Cerebellar cortex (tissue), 1 donor: ENCODE measurements around the gene PSORS1C1.
"Not testable (repeated sequence)": the region's sequence is repeated elsewhere in the genome, so short reads cannot be mapped to it uniquely, and the experiment has no call there.

Experiments
- DNase-seq: peaks from one replicate; pipeline ENCODE4 v3.0.0-alpha.2; 2015; ENCODE audit warnings: low spot score

The PSORS1C1 gene, protein sequence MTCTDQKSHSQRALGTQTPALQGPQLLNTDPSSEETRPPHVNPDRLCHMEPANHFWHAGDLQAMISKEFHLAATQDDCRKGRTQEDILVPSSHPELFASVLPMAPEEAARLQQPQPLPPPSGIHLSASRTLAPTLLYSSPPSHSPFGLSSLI

DNA sequence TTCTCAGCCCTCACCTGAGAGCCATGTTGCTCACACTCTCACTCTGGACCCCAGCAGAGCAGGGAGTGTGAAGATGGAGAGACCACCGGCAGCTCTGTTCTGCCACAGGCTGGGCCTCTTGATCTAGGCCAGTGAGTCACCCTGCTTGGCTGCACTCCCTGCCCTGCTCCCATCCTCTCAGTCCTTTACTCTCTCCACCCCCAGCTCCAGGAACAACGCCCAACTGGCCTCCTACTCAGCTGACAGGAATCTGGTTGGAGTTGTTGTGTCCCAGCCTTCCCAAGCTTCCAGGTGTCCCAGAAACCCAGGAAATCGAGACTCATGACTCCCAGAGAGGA, at the start of gene PSORS1C1:
Gene PSORS1C1 (plus strand): TSS at position 260 of the 338 bp plus-strand sequence. CDS start 14,833 bp downstream, outside the sequence.
- no peak for DNase-seq

DNA sequence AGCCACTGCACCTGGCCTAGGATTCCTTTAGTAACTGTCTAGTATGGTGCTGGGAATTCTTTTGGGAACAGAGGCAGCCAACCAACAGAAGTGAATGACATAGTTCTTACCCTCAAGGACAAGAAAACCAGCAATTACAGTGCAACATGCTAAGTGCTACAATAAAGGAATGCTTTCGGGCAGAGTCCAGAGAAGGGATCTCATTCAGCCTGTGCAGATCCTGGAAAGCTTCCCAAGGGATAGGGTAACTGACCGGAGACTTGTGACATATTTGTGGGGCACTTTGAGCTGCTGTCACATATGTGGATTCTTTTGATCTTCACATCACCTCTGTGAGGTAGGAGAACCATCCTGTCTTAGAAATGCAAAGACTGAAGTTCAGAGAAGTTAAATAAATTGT, 49.0 kb upstream of the PSORS1C1 start:
- no peak for DNase-seq

DNA sequence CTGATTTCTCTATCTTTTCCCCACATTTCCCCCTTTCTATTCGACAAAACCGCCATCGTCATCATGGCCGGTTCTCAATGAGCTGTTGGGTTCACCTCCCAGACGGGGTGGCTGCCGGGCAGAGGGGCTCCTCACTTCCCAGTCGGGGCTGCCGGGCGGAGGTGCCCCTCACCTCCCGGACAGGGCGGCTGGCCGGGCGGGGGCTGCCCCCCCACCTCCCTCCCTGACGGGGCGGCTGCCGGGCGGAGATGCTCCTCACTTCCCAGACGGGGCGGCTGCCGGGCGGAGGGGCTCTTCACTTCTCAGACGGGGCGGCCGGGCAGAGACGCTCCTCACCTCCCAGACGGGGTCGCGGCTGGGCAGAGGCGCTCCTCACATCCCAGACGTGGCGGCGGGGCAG, 47.6 kb upstream of the PSORS1C1 start:
- not testable (repeated sequence) for DNase-seq

DNA sequence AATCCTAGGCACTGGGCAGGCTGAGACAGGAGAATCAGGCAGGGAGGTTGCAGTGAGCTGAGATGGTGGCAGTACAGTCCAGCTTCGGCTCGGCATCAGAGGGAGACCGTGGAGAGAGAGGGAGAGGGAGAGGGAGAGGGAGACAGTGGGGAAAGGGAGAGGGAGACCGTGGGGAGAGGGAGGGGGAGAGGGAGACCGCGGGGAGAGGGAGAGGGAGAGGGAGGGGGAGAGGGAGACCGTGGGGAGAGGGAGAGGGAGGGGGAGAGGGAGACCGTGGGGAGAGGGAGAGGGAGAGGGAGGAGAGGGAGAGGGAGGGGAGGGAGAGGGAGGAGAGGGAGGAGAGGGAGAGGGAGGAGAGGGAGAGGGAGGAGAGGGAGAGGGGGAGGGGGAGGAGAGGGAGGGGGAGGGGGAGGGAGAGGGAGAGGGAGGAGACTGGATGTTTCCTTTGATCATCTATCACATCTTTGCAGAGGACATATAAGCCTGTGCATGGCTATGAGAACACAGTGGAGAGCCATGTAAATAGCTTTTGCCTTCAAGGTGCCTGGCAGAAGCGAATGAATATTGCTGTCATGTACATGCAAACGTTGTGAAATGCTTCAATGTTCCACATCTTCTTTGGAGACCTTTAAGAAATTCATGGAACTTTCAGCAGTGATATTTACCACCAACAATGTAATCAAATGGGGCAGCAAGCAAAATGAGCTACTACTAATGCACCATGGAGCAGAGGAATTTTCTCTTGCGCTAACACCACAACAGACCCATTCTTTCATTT, 46.5 kb upstream of the PSORS1C1 start:
- DNase-seq: not testable (repeated sequence)

DNA sequence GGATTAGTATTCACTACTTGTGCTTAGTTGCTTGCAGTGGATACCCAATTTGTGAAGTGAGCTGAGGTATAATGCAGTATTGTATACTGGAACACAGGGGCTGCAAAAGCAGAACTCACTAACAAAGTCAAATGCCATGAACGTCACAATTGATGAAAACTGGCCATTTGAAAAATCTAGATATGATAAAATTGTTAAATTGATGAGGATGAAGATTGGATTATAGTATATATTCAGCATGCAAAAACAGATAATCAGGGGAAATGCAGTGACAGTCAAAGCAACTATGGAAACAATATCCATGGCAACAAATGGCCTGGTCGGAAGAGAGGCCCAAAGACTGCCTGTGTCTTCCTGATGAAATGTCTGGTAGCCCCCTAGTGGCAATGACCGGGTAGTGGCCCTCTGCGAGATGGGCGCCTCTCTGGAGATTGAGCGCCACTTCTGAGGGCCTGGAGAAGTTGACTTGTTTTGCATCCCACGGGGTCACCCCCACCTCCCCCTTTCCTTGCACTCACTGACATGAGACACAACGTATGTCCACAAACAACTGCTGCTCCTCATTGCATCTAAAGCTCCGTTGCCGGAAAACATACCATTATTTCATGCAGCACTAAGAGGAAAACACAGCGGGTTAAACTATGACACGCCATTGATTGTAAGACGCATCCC, 45.8 kb upstream of the PSORS1C1 start:
- DNase-seq: peak; percentile 71

DNA sequence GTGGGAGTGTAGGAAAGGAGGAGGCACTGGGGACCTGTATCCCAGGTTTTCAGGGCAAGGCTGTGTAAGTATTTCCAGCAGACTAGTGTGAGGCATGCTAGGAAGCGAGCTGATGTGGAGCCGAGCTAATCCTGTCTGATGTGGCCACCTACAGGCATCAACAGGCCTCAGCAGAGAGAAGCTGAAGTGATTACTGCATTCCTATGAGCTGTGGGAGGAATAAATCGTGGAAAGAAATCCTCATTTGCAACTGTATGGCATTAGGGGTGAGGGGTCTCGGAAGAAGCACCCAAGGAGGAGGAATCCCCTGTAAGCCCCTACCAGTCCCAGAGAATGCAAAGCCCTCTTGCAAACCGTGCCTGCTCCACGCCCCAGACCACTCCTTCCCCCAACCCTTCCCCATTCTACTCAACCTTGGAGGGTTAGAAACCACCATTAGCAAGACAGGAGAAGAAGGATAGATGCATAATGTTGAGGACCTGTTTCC, 43.8 kb upstream of the PSORS1C1 start:
- peak; percentile 76 for DNase-seq

DNA sequence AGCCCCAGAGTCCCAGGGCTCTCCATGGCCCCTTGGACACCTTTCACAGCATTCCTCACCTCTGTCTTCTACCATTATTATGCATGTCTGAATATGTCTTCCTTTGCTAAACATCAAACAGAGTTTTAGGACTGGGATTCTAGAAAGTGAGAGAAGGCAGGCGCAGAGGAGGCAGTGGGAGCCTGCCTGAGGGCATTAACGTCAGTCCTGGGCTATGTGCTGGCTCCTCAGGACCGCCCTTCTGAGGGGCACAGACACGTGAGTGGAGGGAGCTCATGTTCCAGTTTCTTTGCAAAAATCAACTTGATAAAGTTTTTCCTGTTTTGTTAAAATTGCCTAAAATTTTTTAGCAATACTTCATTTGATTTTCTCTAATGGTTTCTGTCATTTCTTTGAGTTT, 40.2 kb upstream of the PSORS1C1 start:
- DNase-seq: no peak

DNA sequence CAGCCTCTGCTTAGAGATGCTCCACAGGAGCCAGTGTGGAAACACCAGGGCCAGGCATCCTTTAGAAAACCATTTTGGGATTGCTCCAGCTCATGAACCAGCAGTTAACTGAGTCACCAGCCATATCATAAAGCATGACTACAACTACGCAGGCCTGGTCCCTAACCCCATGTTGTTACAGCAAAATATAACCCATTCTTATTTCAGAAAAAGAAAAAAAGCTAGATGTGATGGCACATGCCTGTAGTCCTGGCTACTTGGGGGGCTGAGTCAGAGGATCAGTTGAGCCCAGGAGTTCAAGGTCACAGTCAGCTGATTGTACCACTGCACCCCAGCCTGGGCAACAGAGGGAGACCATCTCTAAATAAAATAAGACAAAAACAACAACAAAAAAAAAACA, 39.1 kb upstream of the PSORS1C1 start:
- no peak for DNase-seq

DNA sequence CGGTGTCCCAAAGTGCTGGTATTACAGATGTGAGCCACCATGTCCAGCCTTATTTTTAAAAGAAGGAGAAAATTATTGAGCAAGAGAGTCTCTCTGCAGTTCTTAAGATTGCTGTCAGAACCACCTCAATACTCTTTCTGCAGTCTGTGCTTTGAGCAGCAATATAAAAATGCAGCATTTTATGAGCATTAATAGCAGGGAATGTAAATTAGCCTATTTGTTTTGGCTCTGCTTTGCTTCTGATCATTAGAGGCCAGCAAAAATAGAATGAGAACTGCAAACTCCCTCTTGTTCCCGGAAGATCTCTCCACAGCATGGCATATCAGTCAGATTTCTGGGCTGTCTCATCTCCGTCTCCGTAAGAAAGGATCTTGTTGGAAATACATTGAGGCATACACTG, 38.0 kb upstream of the PSORS1C1 start:
- no peak for DNase-seq

DNA sequence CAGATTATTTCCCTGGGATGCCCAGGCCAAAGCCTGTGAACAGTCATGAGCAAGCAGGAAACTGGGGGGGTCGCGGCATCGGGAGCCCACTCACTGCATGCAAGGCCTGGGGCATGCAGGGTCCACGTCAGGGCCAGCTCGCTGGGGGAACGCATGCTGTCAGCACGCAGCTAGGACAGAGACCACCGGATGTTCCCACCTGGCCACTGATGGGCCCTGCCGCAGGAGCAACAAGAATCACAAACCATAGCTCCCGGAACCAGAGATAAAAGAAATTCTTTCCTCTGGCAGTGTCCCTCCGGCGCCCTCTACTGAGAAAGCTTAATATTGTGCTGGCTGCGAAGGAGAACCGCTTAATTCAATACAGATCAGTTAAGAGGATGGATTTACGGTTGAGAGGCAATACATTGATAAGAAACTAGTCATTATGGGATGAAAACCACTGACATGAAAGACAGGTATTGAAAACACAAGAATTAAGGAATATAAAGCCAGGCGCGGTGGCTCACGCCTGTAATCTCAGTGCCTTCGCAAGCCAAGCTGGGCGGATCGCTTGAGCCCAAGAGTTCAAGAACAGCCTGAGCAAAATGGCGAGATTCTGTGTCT, 34.8 kb upstream of the PSORS1C1 start:
- peak; percentile 84 for DNase-seq

DNA sequence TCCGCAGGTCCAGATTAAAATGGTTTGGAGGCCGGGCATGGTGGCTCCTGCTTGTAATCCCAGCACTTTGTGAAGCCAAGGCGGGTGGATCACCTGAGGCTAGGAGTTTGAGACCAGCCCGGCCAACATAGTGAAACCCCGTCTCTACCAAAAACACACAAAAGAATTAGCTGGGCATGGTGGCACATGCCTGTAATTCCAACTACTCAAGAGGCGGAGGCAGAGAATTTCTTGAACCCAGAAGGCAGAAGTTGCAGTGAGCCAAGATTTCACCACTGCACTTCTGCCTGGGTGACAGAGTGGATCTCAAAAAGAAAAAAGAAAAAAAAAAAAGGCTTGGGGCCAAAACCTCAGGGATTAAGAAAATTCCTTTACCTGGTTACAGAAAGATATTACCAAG, 32.7 kb upstream of the PSORS1C1 start:
- DNase-seq: no peak

DNA sequence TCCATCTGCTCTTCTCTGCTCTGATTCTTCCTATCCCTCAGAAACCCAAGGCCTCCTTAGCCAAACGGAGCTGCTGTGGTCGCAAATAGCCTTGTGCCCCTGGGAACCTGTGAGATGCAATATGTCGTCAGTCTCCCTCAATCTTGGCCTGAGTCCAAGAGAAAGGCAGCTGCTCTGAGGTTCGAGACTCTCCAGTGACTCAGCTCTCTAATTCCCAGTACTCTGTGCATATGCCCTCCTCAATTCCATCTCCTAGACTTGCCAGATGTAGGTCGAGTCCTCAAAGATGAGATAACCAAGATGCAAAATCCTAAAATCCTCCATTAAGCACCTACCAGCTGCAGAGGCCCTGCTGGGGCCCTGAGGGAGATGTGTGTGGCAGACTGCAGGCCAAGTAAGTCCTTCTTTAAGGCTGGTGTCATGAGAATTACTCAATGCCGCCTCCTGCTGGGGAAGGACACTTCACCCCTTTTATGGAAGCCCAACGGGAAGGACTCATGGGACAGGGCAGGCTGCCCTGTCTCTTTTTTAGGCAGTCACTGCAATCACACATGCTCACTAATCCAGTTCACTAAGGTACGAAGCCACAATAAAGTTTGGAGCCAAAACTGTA, 30.8 kb upstream of the PSORS1C1 start:
- DNase-seq: no peak

DNA sequence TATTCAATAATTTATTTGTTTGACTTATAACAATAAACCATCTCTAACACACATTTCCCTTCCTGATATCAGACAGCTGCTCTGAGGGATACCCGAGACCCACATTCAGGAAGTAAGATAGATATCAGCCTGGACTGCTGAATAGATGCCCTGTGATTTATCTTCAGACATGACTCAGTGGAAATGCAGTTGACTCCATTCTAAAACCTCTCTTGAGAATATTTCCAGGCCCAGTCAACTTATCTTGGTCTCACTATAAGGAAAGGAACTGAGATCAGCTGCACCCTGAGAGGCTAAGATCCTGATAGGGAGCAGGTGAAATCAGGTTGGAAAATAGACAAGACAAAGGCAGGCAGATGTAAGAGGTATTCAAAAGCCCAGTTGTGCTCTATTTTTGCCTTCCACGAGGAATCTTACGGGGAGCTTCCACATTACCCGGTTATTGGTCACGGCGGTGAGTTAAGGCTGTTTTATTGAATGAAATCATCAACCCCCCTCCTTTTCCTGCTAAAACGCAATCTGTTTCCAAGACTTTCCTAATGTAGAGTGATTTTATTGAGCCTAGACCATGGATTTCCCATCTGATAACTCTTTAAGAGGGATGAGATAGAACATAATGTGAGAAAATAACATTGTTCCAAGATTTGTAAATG, 27.7 kb upstream of the PSORS1C1 start:
- DNase-seq: no peak

DNA sequence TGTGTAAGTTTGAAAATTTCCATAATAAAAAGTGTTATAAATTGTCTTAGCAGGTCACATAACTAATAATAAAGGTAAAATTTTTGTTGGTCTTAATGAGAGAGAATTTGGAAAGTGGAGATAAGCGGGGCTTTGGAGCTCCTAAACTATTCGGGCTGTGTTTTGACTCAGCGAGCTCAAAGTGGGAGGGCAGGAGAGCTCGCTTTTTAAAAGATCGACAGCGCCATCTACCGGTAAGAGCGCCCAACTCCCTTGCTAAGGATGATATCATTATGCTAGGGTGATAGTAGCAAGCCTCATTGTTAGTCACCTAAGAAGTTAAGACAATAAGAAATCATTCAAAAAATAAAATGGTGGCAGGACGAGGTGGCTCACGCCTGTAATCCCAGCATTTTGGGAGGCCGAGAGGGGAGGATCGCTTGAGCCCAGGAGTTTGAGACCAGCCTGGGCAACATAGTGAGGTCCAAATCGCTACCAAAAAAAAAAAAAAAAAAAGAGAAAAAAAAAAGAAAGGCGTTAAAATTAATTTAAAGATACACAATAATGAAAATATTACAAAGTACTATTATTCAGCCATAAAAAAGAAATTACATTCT, 27.0 kb upstream of the PSORS1C1 start:
- DNase-seq: peak; percentile 92

DNA sequence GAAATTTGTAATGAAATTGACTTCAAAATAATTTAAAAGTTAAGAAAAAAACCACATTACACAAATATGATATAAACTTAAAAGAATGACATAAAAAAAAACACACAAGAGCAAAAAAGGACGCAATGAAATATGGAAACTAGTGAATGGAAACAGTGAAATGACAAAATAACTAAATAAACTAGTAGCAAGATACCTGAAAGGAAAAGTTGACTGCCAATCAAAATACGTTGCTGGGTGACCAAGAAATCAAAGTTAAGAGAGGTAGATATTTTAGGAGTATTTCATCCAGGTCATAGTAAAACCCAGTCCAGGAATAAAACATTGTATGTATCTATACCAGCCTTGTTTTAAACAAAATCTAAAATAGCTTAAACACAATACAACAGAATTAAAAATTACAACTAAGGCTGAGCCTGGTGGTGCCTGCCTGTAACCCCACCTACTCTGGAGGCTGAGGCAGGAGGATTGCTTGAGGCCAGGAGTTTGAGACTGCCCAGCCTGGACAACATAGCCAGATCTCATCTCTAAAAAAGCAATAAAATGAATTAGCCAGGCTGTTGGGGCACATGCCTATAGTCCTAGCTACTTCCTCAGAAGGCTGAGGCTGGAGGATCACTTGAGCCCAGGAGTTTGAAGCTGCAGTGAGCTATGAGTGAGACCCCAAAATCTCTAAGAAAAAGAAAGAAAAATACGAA, 24.2 kb upstream of the PSORS1C1 start:
- DNase-seq: no peak

DNA sequence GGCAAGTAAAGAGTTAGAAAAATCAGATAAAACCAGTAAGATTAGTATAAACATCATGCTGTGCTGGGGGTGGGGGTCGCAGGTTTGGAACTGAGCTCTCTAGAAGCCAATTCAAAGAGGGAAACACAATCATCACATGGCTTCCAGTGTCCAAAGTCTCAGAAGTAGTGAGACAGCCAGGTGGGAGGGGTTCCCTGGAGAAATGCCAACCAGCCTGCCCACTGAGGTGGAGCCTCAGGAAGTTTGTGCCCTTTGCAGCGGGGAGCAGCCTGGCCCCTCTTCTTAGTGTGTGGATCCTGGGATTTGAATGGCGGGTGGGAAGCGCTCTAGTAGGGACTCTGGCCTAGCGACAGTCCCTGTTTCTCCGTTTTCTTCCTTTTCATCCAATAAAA, 23.6 kb upstream of the PSORS1C1 start:
- DNase-seq: no peak

DNA sequence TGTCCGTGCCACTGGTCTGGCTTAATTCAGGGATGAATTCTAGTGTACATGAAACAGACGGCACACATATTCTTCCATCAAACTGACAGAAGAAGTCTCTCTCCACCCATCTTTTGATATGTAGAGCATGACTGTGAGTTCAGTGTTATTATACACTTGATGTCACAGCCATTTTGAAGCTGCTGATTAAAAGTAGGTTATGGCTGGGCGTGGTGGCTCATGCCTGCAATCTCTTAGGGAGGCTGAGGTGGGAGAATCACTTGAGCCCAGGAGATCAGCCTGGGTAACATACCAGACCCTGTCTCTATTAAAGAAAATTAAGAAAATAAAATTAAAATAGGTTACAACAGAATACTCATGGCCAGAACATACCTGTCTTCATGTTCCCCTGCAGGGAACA, 22.9 kb upstream of the PSORS1C1 start:
- no peak for DNase-seq

DNA sequence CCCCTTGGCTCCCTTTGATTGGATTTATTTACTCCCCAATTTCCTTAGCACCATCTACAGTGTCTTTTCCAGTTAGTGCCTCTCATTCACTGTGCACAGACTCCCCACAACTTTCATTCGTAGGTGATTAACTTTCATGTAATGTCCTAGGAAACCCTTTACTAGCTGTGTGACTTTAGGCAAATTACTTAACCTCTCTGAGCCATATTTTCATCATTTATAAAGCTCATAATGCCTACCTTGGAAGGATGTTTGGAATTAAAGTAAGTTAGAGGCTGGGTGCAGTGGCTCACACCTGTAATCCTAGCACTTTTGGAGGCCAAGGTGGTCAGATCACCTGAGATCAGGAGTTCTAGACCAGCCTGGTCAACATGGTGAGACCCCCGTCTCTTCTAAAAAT, 22.4 kb upstream of the PSORS1C1 start:
- DNase-seq: no peak

DNA sequence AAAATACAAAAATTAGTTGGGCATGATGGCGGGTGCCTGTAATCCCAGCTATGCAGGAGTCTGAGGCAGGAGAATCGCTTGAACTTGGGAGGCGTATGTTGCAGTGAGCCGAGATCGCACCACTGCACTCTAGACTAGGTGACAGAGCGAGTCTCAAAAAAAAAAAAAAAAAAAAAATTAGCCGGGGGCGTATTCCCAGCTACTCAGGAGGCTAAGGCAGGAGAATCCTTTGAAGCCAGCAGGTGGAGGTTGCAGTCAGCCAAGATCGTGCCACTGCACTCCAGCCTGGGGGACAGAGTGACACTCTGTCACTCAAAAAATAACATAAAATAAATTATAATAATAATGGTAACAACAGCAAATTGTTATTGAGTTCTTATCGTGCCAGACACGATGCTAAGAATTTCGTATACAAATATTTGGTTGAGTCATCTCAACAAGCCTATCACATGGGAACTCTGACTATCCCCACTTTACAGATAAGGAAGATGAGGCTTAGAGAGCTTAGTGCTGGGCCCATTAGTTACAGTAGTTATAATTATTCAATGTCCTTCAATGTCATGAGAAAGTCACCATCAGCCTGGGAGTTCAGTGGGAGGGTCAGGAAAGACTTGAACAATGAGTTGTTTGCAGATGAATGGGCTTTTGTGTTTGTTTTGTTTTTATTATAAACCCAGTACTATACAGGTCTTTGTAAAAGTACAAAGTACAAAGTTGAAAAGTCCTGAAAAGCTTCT, 21.7 kb upstream of the PSORS1C1 start:
- no peak for DNase-seq

DNA sequence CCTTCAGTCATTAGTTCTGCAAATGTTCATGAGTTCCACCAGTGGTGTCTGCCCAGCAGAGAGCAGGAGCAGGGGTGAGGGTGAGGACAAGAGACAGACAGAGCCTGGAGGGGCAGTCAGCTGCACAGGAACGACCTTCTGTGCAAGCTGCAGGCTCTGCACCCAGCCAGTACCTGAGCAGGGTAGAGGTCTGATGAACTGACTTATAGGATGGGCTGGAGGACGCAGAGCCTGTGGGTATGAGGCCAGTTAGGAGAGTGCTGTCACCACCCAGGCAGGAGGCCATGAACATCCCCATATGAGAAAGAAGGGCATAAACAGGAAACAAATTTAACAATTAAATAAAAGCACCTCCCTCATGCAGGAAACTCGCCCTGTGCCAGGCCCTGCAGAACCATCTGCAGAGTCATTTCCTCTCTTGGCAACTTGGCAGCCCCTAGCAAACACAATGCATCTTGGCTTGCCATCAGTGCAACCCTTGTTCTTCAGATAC, 20.2 kb upstream of the PSORS1C1 start:
- peak; percentile 96 for DNase-seq
